Fibroblast of the aortic adventitia (primary cell): ENCODE measurements around the gene SLC6A1. TPM values are rescaled to one million over a fixed set of nuclear protein-coding genes. Genes with fewer than 3 reads are reported as not detected.

ENCODE experiments used
- DNase-seq: peaks from one replicate; pipeline ENCODE4 v3.0.0-alpha.2; 2010; ENCODE audit warnings: low read depth
- H3K4me3 ChIP-seq: 2 replicates; pipeline ENCODE4 v1.5.1; 2011; ENCODE audit warnings: low read depth, mild to moderate bottlenecking, control low read depth, low read length, moderate library complexity
- total RNA-seq: library from RNA; depleted of rRNA; stranded (reverse); fragments of >200 nt; gene quantifications from 2 replicates; pipeline ENCODE4 v1.2.3, GENCODE V29; 2012; ENCODE audit warnings: low replicate concordance
- TF ChIP-seq, protein P1 (sequence below): IDR thresholded peaks from 2 replicates; pipeline ENCODE4 v1.5.1; 2011; ENCODE audit warnings: mild to moderate bottlenecking, low read length, control low read depth, inconsistent platforms; ENCODE audit not compliant: insufficient read depth

Gene SLC6A1
- total RNA-seq, 1 donor = not detected

DNA sequence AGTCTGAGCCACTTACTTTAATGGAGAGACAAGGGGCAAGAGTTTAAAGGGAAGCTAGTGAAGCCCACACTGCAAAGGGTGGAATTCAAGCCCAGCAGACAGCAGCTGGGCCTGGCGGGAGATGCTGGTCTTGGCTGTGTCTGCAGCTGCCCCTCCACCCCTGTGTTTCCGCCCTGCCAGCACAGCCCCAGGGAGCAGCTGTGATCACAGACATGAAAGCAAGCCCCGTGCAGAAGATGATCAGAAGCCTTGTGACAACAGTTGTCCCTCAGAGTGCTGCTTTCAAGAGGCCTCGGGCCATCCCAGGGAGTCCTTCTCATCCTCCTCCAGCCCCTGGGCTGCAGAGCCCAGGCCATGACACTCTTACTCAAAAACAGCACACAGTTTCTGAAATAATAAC is 24.1 kb upstream of the SLC6A1 start:
- TF ChIP-seq, protein P1, sequence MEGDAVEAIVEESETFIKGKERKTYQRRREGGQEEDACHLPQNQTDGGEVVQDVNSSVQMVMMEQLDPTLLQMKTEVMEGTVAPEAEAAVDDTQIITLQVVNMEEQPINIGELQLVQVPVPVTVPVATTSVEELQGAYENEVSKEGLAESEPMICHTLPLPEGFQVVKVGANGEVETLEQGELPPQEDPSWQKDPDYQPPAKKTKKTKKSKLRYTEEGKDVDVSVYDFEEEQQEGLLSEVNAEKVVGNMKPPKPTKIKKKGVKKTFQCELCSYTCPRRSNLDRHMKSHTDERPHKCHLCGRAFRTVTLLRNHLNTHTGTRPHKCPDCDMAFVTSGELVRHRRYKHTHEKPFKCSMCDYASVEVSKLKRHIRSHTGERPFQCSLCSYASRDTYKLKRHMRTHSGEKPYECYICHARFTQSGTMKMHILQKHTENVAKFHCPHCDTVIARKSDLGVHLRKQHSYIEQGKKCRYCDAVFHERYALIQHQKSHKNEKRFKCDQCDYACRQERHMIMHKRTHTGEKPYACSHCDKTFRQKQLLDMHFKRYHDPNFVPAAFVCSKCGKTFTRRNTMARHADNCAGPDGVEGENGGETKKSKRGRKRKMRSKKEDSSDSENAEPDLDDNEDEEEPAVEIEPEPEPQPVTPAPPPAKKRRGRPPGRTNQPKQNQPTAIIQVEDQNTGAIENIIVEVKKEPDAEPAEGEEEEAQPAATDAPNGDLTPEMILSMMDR = no peak
- DNase-seq = no peak

DNA sequence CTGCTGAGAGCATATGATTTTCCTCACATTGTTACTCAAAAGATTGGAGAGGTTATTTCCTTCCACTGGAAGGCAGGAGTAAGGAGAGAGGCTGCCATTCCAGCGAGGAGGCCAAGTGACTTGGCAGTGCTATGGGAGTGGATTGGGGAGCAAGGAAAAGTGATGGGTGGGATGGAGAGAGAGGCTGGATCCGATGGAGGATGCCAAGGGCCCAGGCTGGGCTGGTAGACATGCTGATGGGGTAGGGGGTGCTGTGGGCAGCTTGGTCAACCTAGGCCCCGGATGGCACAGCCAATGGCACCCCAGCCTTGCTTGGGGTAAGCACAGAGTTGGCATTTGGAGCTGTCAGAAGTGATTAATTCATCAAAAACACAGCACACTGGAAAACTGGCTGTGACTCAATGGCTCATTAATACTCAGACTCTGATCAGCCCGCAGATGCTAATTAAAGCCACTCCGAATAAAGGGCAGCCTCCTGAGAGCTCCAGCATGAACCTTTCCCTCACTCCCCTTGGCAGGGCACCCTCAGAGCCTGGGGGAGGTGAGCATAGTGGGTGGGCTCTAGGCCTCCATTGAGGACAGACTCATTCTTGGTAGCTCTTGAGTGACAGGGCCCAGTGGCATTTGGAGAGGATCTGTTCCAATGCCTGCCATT is 22.1 kb upstream of the SLC6A1 start:
- TF ChIP-seq, protein P1 = no peak
- no peak overlapping the region for H3K4me3 ChIP-seq

More for the DNA sequence above, 24.1 kb upstream of the SLC6A1 start:
- no peak overlapping the region for H3K4me3 ChIP-seq

DNA sequence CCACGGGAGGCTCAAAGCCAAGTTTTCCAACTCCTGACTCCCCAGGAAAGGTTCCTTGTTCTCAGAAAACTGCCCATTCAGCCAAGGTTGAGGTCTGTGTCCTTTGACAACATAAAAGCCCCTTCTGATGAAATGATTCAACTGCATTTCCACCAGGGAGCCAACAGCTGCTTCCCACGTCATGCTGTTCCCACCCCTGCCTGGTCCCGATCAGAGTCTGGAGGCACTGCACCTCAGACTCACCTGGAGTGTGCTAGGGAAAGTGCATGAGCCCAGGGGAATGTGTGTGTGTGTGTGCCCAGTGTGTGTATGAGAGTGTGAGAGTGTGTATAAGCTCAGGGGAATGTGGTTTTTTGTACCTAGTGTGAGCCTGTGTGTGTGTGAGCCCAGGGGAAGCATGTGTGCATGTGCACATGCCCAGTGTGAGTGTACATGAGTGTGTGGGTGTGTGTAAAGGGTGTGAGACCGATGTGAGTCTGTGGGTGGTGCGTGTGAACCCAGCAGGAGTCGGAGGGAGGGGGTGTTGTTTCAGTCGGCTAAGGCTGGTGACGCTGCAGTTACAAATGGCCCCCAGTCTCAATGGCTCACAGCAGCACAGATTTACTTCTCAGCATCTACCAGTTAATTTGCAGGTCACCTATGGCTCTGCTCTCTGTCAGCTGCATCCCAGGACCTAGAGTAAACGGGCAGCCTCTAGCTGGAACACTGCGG is 20.3 kb upstream of the SLC6A1 start:
- DNase-seq = no peak
- TF ChIP-seq, protein P1 = no peak
- no peak overlapping the region for H3K4me3 ChIP-seq

More for the DNA sequence above, 22.1 kb upstream of the SLC6A1 start:
- DNase-seq = no peak

DNA sequence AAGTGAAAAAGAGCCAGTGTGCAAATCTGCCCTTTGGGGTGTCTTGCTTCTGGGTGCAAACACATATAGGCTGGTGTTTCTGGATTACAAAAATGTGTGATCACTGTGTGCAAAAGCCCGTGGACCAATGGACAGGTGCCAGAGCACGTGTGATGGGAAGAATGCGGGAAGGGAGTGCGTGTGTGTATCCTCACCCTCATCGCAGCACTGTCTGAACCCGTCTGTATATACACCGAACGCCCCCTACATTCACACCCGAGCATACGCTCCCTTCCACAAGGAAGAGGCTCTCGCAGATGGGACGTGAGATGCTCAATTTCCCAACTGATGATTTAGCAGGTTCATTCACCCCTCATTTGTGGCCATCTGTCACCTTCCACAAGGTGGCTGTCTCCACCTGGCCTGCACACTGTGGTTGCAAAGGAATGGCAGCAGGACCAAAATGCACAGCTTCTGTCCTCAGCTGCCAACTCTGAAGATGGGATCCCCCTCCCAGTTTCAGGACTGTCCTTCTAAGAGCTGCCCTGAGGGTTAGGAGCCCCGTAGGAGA is 19.4 kb upstream of the SLC6A1 start:
- TF ChIP-seq, protein P1 = no peak

DNA sequence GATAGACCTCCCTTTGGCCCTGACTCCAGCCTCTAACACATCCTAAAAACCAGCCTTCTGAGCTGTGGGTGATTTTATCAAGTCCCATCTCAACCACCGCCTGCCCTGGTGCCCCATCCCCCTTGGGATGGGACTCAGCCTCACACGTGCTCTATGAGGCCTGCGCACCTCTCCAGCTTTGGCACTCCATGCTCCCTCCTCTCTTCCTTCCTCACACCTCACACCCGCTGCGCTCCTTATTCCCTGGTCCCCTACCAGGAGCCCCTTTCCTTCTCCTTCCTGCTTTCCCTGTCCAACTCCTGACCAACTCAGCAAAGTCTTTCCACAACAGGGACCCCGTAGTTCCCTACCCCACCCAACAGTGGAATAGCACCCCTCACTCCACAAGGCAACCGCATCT is 18.4 kb upstream of the SLC6A1 start:
- DNase-seq = no peak
- TF ChIP-seq, protein P1 = no peak
- H3K4me3 ChIP-seq = no peak overlapping the region

More for the DNA sequence above, 19.4 kb upstream of the SLC6A1 start:
- H3K4me3 ChIP-seq = no peak overlapping the region
- DNase-seq = no peak

DNA sequence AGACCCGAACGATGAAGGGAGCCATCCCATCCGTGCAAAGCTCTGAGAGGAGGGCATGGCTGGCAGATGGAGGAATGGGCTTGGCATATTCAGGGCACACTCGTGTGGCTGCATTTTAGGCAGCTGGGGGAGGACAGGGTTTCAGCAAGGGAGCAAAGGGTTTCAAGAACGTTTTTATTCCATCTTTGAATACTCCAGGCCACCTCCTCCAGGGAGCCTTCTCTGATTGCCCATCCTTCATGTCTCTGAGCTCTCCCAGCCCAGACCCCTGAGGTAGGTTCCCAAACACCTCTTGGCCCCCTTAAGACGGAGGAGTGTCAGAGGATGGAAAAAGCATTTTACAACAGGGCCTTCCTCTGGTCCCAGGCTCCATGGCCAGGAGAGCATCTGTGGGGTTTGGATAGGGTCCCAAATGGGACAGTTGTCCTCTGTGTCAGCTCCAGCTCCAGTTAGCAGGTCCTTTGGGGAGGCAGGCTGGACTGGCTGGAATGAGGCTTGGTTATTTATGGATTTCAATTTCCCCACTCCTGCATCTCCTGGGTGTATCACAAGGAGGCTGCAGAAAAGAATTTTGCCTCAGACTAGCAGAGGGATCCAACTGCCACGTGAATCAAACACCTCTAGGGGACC is 17.7 kb upstream of the SLC6A1 start:
- TF ChIP-seq, protein P1 = no peak
- H3K4me3 ChIP-seq = no peak overlapping the region
- no peak for DNase-seq
